Measurements from ENCODE around the gene CSNK2A1. TPM values are rescaled to one million over a fixed set of nuclear protein-coding genes. Genes with fewer than 3 reads are reported as not detected.

The CSNK2A1 gene
- total RNA-seq, 1 donor from 2014 or later, result 123 TPM

DNA sequence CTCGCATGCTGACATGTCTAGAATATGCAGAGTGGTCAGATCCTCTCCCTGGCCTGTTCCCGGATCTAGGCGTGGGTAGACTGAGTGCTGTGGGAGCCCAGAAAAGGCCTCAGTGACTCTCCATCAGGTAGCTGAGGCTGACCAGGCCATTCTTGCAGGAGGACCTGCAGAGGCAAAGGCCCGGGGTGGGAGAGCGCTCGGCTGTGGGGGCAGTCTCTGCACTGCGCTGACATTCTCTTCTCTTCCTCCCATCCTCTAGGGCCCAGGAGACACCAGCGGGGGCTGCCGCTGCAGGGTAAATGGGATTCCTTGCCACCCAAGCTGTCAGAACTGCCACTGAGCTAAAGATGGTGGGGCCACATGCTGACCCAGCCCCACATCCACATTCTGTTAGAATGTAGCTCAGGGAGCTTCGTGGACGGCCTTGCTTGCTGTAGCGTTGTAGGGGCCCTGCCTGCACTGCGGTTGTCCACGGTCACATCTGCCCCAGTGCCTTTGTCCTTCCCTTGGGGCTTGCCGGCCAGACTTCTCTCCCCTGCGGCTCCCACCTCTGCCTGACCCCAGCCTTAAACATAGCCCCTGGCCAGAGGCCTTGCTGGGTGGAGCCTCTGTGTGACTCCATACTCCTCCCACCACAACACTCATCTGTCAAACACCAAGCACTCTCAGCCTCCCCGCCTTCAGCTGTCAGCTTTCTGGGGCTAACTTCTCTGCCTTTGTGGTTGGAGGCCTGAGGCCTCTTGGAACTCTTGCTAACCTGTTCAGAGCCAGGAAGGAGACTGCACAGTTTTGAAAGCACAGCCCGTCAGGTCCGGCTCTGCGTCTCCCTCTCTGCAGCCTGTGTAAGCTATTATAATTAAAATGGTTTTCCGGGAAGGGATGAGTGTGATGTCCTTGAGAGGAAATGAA is 113.2 kb downstream of the CSNK2A1 start:
- DNase-seq, result no peak

DNA sequence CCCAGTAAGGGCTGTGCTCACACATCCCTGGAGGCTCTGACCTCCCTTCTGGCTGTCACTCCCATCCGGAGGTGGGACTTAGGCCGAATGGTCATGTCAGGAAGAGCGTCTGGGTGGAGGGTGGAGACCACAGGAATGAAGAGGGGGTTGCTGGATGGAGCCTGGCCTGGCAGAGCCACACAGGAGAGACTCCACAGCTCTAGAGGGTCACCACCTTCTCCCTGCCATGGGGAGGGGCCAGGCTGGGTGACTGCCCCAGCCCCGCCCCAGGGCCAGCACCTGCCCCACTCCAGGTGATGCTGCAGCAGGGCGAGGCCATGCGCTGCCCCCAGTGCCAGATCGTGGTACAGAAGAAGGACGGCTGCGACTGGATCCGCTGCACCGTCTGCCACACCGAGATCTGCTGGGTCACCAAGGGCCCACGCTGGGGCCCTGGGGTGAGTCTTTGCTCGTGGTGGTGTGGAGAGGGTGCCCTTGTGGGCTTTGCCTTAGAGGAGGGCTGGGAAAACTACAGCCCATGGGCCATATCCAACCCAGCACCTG is 114.9 kb downstream of the CSNK2A1 start:
- DNase-seq, result no peak

DNA sequence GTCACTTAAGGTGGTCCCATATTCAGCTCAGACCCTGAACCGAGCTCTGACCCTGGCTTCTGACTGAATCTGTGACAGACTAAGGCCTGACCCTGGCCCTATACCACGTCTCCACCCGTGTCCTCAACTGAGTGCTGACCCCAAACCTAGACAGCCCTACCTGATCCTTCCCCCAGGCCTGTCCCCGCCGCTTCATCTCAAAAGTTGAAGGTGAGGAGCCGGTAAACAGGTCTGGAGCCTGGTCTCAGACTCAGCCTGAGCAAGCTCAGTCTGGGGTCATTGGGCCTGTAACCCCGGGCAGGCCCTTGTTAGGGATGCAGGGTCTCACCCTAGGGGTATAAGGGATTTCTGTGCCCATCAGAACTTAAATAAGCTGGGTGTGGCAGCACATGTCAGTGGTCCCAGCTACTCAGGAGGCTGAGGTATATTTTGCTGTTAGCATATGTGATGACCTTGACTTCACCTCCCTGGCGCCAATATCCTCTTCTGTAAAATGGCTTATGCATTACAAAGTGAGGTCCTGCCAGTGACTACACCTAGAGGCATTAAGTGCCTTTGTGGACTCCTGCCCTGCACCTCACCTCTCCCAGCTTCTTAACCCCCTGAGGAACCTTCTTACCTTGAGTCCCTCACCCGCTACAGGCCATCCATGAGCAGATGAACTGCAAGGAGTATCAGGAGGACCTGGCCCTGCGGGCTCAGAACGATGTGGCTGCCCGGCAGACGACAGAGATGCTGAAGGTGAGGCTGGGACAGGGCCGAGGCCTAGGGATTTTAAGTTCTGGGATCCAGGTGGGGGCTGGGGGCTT is 115.5 kb downstream of the CSNK2A1 start:
- no peak for DNase-seq

DNA sequence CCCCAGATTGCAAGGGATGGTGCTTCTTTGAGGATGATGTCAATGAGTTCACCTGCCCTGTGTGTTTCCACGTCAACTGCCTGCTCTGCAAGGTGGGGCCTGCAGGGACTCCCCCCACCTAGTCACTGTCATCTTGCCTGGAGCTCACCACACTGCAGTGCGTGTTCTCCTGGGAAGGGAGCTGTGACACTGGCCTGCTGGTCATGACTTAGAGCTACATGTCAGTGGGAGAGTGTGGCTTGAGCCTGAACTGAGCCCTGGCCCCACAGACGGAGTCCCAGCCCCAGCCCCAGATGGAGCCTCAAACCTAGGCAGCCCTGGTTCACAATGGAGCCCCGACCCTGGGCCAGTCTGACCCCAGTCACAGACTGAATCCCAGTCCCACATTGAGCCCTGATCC is 116.2 kb downstream of the CSNK2A1 start:
- no peak for DNase-seq

DNA sequence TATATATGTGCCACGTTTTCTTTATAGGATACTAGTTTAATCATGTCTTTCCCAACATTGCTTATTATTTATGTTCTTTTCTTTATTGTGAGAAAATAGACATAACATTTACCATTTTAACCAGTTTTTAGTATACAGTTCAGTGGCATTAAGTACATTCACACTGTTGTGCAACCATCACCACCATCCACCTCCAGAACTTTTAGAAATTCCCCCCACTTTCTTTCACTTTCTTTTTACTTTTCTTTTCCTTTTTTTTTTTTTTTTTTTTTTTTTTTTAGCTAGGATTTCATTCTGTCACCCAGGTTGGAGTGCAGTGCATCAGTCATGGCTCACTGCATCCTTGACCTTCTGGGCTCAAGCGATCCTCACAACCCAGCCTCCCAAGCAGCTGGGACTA is 117.0 kb downstream of the CSNK2A1 start:
- no peak for DNase-seq

Small RNA genes lying within 50 kb of the gene (small RNA-seq; reads per million reads assigned to genes)
- gene RF00019 (ENCODE audit: low replicate concordance), result not detected

Other genes with a start within 250 kb of the CSNK2A1 start
- 20.7 TPM for gene ZCCHC3, start 246.2 kb downstream of the CSNK2A1 start, total RNA-seq
- 3.6 TPM for gene SOX12, start 218.2 kb downstream of the CSNK2A1 start, total RNA-seq
- gene NRSN2, start 196.7 kb downstream of the CSNK2A1 start, total RNA-seq, result 7.0 TPM
- gene TRIB3, start 163.0 kb downstream of the CSNK2A1 start, total RNA-seq, result 3.7 TPM
- gene RBCK1, start 135.5 kb downstream of the CSNK2A1 start, total RNA-seq, result 34.0 TPM
- 22.9 TPM for gene TBC1D20, start 81.3 kb downstream of the CSNK2A1 start, total RNA-seq
- gene TCF15, start 66.5 kb upstream of the CSNK2A1 start, total RNA-seq, result 0.49 TPM
- gene SRXN1, start 109.4 kb upstream of the CSNK2A1 start, total RNA-seq, result 6.2 TPM
- gene SCRT2, start 132.0 kb upstream of the CSNK2A1 start, total RNA-seq, result not detected
- gene SLC52A3, start 224.7 kb upstream of the CSNK2A1 start, total RNA-seq, result 1.5 TPM

Measured in skin of body (tissue), 3 donors.